Measurements from ENCODE around the gene PSME3.

PSME3 gene

DNA sequence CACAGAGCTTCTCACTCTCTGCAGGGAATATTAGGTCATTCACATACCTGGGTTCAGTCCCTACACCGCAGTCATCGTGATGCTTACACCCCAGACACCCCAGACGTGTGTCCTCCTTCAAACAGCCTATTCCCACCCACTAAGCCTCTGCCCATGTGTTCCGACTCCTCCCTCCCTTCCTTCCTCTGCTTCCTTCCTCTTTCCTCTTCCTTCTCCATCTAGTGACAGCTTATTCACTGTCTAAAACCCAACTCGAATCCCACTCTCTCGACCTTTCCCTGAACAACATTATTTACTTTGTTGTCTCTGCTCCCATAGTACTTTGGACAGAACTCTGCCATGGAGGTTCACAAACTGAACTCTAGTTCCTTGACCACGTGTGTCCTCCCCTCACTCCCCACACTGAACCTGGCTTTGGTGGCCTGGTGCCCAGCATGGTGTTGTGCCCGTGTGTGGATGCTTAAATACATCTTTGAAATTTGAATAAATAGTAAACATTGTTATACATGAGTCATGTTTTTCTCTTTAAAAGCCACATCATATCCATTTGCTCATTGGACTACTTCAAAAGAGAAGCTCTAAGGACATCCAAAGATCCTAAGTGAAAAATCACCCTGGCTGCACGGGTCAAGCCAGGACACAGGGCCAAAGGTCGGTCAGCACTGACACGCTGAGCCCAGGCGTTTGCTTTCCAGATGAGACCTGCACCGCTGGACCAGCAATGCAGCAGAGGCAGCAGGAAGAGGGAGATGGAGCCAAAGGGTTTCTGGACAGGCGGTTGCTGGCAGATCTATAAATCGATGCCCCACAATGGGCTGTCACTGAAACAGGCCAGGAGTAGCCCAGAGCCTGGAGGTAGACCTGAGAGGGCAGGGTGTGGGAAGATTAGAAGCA is 53.3 kb downstream of the PSME3 start:
- no peak for TF ChIP-seq ZNF274 (IDR thresholded peaks at IDR 0.05; ENCODE audit: low read depth, low read length)
- H3K4me3 ChIP-seq (ENCODE audit: low read length), result no peak overlapping the region

DNA sequence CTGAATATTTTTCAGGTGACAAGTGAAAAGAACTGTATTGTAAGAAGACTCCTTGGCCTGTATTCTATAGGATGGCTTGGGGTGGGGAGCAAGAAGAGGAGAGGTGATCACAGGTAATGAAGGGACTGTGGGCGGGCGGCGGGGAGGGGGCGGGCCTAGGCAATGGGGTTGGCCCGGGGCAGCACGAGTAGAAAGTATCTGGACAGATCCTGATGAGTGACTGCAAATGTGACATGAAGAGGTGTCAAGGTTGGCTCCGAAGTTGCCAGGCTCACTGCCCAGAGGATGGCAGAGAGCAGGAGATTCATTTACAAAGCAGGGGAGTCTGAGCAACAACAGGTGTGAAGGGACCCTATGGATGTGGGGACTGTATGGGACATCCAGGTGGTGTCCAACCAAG is 56.6 kb downstream of the PSME3 start:
- TF ChIP-seq ZNF274 (IDR thresholded peaks at IDR 0.05; ENCODE audit: low read depth, low read length), result no peak
- H3K4me3 ChIP-seq (ENCODE audit: low read length), result no peak overlapping the region

DNA sequence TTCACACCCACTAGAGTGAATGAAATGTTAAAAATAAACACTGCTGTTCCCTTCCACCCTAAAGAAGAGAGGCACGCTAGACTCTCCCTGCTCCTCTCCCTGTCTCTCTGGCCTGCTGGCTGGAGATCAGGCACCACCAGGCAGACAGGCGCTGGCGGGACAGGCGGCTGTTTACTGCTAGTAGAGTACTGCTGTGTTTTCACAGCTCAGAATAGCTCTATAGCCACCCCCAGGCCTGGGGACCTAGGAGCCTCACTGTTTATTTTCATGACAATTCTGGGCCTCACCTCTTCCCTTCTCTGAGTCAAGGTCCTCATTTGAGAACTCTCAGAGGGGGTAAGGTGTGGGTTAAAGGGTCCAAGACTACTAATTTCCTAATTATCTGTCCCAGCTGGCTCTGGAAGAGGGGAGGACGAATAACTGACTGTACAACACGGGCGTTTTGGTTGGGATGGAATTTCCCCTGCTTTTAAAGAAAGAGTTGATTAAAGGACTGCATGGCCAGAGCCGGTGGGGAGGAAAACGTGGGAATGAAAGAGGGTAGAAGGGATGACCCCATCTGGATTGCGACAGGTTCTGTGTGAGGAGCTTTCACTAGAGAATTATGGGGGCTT is 58.4 kb downstream of the PSME3 start:
- no peak for TF ChIP-seq ZNF274 (IDR thresholded peaks at IDR 0.05; ENCODE audit: low read depth, low read length)
- H3K4me3 ChIP-seq (ENCODE audit: low read length), result no peak overlapping the region

DNA sequence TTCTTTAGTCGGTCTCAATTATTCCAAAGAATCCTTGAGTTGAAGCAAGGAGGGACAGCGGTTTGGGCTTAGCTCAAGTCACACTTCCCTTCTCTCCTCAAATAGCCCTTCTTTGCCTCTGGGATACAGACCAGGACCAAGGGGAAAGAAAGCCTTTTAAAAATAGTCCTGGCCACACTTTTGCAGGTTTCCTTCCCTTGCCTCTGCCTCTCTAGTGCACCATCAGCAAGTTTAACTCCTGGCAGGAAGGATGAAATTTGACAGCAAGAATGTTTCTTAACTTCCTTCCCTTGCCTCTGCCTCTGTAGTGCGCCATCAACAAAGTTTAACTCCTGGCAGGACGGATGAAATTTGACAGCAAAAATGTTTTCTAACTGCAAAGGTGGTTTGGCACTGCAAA is 60.2 kb downstream of the PSME3 start:
- H3K4me3 ChIP-seq (ENCODE audit: low read length), result no peak overlapping the region
- no peak for TF ChIP-seq ZNF274 (IDR thresholded peaks at IDR 0.05; ENCODE audit: low read depth, low read length)

Measured in GM08714 (cell line).